SK-N-MC (cell line): ENCODE data around the gene KLHL13.

ENCODE experiments used
- EZH2 ChIP-seq: fragments of 200-600 bp; sonication (generic); IDR thresholded peaks from one replicate; pipeline ENCODE4 v1.6.1; 2017; ENCODE audit warnings: antibody characterized with exemption
- POLR2AphosphoS5 ChIP-seq: IDR thresholded peaks from 2 replicates; pipeline ENCODE4 v1.6.1; 2012; ENCODE audit warnings: mild to moderate bottlenecking, low read depth, low read length, borderline replicate concordance

GRCh38 chrX:117992192-117992723 is 124.4 kb downstream of the KLHL13 start:
- no peak for TF ChIP-seq EZH2
- no peak for TF ChIP-seq POLR2AphosphoS5
